ENCODE measurements around the gene TFF1.

DNA sequence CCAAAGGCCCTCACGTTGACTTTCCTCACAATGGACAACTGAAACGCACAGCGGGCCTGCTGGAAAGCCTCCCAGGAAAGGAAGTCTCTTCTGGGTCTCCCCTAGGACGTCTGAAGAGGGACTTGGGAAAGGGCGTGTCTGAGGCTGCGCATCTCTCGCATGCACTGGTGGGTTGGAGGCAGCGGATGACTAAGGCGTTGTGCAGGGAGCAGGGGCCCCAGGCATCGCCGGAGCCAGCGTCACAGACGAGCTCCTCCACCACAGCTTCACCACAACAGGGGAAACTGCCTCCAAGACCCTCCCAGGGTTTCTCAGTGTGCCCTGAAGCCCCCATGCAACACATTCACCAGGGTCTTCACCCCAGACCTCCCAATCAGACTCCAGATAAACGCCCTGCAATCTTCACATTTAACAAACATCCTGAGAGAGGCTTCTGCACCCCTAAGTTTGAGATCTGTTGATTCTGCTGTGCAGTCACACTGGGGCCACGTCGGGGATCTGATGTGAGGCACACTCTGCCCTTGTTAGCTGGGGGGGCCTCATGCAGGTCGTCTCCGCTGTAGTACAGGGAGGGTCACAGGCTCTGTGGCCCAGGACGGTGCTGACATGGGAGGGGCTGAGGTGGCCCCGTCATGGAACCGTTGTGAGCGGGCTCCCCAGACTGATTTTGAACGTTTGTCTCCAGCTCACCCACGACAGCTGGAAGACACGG lies 7.0 kb upstream of the TFF1 start:
- TF ChIP-seq EZH2 (IDR thresholded peaks at IDR 0.05; ENCODE audit: borderline replicate concordance, low read length), result no peak
- TF ChIP-seq, protein P1, sequence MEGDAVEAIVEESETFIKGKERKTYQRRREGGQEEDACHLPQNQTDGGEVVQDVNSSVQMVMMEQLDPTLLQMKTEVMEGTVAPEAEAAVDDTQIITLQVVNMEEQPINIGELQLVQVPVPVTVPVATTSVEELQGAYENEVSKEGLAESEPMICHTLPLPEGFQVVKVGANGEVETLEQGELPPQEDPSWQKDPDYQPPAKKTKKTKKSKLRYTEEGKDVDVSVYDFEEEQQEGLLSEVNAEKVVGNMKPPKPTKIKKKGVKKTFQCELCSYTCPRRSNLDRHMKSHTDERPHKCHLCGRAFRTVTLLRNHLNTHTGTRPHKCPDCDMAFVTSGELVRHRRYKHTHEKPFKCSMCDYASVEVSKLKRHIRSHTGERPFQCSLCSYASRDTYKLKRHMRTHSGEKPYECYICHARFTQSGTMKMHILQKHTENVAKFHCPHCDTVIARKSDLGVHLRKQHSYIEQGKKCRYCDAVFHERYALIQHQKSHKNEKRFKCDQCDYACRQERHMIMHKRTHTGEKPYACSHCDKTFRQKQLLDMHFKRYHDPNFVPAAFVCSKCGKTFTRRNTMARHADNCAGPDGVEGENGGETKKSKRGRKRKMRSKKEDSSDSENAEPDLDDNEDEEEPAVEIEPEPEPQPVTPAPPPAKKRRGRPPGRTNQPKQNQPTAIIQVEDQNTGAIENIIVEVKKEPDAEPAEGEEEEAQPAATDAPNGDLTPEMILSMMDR (conservative IDR thresholded peaks at IDR 0.05 in 1 of 2, IDR thresholded peaks at IDR 0.05 in 1 of 2; ENCODE audit: extremely low read depth in 1 of 2, insufficient read depth in 1 of 2, low read depth in 1 of 2, low read length in 2 of 2), result no peak

All from mammary epithelial cell (primary cell).